ENCODE data around the gene PACRG.

Gene PACRG

DNA sequence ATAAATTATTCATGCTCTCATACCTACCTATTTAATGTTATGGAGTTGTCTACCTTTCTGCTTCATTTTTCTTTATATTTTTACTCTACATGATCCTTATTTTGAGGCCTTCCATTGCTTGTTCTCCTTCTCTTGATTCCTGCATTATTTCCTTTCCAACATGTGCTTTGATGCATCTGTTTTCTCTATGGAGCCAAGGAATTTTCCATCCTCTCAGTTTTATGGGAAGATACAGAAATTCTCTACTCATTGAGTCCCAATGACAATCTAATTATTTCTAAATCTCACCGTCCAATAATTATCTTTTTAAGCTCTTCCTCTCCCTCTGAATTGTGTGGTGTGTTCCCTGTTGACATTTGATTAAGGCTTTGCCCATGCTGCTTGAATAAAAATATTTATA, 136.0 kb downstream of the PACRG start:
- FAIRE-seq (no peak), DNase-seq (ENCODE audit: low spot score) (no peak)

DNA sequence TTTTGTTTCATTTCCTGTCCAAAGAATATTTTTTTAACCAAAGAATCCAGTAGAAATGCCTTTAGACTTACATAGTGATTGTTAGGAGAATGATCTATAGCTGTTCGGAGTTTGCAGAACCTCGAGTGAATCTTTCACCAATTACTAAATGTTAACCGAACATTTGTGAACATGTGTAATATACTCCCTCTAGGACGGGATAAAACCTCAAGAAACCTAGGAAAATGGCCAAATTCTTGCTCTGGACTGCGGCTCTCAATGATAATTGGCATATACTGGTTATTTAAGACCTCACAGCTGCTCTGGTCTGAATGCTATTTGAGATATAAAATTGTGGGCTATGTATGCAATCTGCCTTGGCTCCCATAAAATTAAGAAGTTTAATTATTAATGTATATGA, 137.1 kb downstream of the PACRG start:
- no peak for FAIRE-seq
- no peak for DNase-seq (ENCODE audit: low spot score)

DNA sequence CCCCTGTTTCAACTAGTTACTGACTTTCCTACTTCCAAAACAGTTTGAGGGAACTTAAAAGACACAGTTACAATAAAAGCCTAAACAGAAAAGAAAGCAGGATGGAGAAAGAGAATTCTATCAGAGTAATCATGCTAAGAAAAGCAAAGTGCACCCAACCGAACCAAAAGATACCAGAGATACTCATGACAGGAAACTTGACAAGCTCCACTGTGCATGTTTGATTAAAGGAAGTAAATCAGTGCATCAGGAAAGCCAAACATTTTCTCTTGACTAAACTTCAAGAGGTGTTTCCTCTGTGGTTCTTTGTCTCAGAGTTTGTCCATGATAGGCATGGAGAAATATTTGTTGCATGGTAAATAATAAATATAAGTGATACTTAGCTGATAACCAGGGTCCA, 138.9 kb downstream of the PACRG start:
- no peak for DNase-seq (ENCODE audit: low spot score)
- no peak for FAIRE-seq

DNA sequence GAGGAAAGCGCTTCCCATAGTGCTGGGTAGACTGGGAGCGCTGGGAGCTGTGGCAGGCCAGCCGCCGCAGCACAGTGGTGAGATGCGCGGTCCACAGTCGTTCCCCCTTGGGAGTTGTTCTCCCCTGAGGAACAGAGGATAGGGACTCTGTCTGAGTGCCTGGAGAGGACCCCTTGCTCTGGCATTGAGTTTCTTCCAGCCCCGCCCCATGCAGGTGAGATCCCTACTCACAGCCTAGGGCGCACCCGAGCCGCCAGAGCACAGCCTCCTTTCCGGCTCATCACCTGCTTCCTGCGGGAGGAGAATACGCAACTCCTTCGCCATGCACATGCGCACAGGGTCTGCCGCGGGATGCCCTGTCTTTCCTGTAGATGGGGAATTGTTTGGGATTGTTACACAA, 140.6 kb downstream of the PACRG start:
- FAIRE-seq: no peak

DNA sequence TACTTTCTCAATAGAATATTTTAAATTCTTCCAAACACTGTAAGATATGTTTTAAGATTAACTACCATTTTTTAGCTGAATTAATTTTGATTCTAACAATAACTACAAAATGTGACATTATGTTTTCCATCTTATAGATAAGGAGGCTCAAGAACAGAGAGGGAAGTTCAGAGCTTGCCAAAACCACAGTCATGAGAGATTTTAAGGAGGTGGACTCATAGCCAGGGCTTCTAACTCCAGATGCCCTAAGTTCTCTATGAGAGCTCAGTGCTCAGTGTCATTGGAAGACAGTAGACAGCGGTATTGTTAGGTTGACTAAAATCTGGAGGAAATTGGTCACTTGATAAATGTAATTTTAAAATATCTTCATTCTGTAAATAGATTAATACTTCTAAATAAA, 144.2 kb downstream of the PACRG start:
- DNase-seq (ENCODE audit: low spot score) (no peak), FAIRE-seq (no peak)

More for the DNA sequence above, 140.6 kb downstream of the PACRG start:
- DNase-seq (ENCODE audit: low spot score): no peak

DNA sequence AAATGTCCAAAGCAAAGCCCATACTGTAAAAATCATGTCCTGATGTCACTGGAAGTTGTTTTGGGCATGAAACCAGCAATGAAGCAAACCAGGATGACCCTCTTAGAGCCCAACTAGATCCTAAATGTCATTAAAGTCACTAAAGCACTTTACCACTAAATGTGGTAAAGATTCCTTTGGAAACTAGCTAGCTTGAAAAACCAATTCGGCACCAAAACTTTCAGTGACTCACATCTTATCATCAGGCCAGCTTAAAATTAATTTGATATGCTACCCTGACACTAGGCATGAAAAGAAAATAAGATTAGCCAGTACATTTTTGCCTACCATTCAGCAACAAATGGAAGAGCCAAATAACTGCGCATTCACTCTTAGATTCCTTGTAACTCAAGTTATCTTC, 145.8 kb downstream of the PACRG start:
- DNase-seq (ENCODE audit: low spot score) (no peak), FAIRE-seq (no peak)

DNA sequence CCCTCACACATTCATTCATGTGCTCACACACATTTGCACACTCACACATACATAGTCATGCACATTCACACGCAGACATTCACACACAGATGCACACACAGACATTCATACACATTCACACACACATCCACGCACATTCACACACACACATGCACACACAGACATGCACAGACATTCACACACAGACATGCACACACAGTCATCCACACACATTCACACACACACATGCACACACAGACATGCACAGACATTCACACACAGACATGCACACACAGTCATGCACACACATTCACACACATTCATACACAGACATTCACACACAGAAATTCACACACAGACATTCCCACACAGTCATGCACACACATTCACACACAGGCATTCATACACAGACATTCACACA, 147.3 kb downstream of the PACRG start:
- DNase-seq (ENCODE audit: low spot score) (no peak), FAIRE-seq (peak; percentile 98)

DNA sequence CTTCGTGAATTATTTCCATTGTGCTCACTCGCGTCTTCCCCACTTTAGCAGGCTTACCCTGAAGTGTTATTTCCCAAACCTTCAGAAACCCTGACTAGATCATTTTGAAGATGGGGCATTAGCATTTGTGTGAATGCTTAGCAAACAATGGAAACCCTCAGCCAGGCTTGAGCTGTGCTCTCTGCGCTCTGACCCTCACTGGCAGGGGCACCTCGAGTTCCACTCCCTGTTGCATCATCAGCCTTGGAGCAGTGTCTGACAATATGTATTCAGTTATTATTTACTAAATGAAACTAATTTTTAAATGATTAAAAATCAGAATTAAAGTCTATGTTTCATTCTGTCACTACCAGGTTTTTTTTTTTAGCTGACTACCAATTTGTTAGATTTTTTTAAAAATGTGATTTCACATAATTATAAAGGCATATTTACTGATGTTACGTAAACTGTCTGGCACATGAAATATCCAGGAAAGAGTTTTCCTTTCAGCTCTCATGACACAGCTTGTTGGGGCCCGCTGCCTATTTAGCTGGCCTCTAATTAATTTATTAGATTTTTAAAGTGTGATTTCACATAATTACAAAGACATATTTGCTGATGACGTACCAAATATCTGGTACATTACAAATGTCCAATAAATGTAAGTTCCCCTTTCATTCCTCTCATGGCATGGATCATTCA, 155.2 kb downstream of the PACRG start:
- FAIRE-seq (no peak), DNase-seq (ENCODE audit: low spot score) (no peak)

DNA sequence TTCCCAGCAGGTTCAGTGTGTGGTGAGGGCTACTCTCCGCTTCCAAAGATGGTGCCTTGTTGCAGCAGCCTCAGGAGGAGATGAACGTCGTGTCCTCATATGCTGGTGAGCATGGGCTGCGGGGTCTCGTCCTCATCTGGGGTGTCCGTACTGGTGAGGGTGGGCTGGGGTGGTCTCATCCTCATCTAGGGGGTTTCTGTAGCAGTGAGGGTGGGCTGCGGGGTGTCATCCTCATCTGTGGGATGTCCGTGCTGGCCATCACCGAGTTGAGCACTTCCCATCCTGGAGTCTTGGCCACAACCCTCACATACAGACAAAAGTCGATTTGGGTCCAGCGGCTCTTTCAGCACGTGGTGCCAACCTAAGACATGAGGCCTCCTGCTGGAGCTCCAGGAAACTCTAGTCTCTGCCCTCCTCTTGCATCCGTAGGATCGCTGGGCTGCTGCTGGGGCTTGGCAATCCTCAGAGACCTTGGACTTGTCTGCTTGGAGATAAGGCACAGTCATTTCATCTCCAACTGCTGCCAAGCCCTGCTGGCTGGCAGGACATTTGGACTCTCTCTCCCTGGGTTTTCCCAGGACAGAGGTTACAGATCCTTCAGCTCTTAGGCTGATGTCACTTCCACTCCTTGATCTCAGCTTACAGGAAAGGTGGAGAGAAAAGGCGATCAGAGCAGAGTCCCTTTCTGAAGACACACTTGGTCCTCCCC, 160.4 kb downstream of the PACRG start:
- no peak for DNase-seq (ENCODE audit: low spot score)
- FAIRE-seq: no peak

DNA sequence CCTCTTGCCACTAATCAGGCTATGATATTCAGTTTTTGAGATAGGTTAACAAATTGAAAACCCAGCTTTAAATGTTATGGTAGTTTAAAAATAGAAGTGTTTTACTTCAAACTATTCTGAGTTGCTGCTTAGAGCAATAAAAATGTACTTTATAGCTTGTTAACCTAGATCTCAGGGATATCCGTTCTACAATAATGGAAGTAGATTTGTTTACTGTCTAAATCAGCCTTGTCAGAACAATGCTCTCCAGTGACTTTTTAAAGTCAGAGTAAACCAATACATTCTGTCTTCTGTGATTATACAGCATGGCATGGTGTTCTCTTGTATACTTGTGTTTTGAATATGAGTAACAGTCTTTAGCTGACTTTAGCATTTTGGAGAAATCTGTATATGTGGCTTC, 161.5 kb downstream of the PACRG start:
- FAIRE-seq (no peak), DNase-seq (ENCODE audit: low spot score) (no peak)

DNA sequence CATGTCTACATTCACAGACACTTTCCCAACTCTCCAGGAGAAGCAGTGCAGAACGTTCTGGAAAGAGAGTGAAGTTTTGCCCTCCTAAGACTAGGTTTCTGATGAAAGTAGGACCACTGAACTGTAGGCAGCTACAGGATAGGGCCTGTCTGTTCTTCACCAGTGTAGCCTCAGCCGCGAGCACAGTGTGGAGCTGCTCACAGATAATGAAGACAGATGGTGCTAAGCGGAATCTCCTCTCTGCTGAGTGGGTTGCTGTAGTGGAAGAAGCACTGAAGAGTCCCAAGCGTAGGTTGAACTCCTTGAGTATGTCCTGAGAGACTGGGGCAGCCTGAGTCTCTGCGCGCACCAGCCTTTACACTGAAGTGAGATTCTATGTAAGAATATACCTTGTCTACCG, 170.2 kb downstream of the PACRG start:
- DNase-seq (ENCODE audit: low spot score) (no peak), FAIRE-seq (no peak)

DNA sequence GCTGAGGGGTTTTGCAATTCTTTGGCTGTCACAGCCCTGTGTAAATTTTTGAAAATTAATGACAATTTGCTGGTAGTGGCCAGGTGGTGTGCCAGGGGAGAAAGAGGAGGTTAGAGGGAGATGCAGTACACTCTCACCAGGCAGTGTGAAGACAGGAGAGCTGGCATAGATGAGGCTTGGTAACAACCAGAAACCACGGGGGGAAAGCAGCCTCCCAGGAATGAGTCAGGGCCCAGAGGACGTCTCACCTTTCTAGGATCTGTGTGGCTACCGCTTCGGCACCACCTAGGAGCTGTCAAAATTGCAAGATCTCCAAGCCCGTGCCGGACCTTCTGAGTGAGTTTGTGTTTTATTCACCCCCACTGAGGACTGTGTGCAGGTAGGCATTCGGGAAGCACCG, 171.4 kb downstream of the PACRG start:
- FAIRE-seq: no peak
- DNase-seq (ENCODE audit: low spot score): peak; percentile 35

DNA sequence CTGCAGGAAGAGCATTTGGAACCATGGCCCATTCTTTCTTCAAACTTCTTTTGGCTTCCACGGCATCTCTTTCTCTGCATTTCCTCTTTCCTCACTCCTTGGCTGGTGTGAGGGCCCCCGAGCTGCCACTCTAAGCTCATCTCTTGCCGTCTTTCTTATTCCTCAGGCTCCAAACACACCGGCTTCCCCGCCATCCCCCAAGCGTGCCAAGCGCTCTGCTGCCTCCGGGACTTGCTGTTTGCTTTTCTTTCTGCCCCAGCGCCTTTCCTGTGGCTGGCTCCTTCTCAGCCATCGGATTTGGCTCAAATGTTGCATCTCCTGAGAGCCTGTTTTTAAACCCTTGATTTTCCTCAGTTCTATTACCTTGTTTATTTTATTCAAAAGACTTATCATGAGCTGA, 172.7 kb downstream of the PACRG start:
- DNase-seq (ENCODE audit: low spot score) (no peak), FAIRE-seq (no peak)

DNA sequence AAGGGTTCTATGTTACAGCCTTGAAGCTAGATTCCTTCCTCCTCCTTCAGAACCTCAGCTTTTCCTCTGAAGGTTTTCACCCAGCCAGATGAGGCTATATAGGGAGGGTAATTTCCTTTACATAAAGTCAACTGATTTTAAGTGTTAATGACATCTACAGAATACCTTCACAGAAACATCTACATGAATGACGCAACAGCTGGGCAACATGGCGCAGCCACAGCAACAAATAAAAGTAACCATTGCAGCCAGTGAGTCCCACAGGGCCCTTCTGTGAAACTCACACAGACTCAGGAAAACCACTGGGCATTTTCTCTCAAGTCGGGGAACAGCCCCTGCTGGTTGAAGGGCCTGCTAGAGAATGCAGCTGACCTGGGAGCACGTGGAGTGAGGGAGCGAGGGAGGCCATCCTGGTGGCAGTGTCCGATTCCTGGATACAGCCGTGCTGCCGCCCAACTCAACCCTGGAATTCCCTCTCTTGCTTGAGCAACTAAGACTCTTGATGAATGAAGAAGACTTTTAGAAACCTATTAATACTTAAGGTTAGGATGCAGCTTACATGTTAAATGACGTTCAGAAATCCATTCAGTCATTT, 176.4 kb downstream of the PACRG start:
- no peak for FAIRE-seq
- DNase-seq (ENCODE audit: low spot score): no peak

DNA sequence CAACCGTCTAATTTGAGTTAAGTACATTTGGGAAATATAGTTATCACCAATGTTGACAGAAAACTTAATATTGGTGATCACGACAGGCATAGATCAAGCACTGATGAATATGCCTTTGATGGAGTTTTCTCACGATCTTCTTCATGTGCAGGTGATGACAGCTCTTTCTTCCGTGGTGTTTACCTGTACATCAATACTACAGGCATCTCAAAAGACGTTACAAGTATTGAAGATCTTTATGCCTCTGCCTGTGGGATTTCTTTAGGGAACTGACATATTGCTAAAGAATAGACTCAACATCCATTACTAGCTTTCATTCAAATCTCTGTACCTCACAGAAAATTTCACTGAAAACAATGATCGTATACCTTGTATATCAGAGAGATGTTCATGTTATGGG, 178.7 kb downstream of the PACRG start:
- DNase-seq (ENCODE audit: low spot score) (no peak), FAIRE-seq (no peak)

DNA sequence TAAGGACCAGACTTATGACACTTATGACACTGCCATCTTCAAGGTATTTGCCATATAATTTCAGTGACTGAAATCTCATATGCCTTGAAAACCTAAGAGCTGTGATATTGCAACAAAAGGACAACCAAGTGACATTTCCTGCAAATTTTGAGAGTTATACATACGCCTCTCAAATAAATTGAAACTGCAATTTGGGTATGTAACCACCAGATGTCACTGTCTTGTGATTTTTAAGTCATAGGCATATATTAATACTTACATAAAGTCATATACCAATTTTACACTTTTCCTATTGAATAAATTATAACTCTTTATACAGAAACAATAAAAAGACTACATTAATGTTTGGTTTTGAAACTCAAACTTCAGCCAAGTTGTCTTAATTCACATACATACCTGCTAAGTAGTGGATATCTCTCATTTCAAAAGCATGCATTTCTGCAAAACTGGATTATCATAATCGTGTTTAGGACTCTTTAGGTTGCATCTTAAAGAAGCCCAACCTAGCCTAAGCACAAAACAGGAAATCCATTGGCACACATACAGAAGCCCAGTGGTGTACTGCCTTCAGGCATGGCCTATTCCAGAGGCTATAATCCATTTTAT, 180.2 kb downstream of the PACRG start:
- DNase-seq (ENCODE audit: low spot score): no peak
- no peak for FAIRE-seq

DNA sequence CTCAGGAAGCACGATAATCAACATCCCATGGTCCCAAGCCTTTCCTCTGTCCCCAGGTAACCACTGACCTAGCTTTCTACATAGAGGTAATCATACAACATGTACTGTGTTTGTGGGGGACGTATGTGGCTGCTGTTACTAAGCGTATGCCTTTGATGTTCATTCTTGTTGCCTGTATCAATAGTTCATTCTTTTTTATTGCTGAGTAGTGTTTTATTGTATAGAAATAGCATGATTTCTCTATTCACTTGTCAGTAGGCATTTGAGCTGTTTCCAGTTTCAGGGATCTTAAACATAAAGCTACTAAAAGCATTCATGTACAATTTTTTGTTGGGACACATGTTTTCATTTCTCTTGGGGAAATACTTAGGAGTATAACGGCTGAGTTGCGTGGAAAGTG, 185.4 kb downstream of the PACRG start:
- DNase-seq (ENCODE audit: low spot score) (no peak), FAIRE-seq (no peak)

DNA sequence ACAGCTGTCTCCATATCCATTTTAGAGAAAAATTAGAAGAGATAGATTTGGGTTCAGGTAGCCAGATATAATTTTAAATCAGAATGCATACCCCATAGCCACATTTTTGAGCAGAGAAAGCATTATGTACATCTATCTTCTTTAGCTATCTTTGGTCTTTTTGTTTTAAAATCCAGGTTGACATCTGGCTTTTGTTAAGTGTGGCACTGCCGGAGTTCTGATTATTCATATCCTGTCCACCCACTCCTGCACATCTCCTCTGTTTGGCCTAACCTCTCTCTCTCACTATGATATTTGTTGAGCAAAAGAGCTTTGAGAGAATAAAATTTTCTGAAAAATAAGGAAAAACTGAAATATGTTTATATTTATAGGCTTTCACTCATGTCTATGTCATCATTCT, 189.7 kb downstream of the PACRG start:
- FAIRE-seq: no peak
- DNase-seq (ENCODE audit: low spot score): no peak

DNA sequence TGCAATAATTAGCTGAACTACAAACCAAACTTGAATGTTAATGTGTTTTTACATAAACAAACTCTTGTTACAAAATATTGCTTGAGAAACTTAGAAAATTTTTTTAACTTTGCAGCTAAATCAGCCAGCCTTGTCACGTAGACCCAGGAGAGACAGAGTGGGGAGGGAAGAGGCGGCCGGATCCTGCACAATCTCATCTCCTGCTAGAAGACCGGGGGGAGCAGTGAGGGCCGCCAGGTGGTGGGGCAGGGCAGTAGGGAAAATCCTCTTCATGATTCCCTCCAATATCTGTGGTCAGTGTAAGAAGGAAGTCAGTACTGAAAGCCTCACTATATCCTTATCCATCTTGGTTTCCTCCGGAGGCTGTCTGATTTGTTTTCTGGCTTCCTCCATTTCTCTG, 193.3 kb downstream of the PACRG start:
- DNase-seq (ENCODE audit: low spot score) (no peak), FAIRE-seq (no peak)

DNA sequence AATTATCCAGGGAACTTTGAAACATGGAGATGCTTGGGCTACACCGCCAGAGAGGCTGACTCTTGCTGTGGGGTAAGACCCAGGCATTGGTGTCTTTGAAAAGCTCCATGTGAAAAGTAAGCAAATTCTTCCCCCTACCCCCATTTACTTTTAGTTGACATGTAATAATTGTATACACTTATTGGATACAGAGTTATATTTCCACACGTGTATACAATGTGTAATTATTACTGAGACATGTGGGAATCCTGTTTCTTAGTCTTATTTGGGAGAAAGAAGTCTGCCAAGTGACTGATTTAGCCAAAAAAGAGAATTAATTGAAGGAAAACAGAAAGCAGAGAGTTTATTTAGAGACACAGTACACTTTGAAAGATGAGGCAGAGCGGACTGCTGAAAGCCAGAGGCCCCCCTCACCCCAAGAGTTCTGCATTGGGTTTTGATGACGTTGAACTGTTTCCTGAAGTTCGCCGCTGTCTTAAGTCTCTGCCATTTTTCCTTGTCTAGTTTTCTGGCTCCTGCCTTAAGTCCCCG, 193.8 kb downstream of the PACRG start:
- DNase-seq (ENCODE audit: low spot score) (no peak), FAIRE-seq (no peak)

DNA sequence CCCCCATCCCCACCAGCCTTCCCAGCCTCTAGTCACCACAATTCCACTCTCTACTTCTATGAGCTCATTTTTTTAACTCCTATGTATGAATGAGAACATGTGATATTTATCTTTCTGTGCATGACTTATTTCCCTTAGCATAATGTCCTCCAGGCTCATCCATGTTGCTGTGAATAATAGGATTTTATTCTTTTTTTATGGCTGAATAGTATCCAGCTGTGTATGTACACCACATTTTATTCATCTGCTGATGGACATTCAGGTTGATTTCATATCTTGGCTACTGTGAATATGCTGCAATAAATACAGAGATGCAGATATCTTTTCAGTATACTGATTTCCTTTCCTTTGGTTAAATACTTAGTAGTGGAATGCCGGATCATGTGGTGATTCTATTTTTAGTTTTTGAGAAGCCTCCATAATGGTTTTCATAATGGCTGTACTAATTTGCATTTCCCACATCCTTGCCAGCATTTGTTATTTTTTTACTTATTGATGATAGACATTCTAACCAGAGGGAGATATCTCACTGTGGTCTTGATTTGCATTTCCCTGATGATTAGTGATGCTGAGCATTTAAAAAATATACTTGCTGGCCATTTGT, 194.9 kb downstream of the PACRG start:
- no peak for DNase-seq (ENCODE audit: low spot score)
- no peak for FAIRE-seq

DNA sequence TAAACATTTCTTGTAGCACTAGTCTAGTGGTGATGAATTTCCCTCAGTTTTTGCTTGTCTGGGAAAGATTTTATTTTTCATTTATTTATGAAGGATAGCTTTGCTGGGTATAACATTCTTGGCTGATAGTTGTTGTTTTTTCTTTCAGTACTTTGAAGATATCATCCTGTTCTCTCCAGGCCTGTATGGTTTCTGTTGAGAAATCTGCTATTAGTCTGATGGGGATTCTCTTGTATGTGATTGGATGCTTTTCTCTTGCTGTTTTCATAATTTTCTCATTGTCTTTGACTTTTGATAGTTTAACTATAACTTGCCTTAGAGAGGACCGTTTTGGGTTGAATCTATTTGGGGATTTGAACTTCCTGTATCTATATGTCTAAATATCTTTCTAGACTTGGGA, 207.1 kb downstream of the PACRG start:
- no peak for FAIRE-seq
- DNase-seq (ENCODE audit: low spot score): no peak

Data from urothelium cell line (cell line).